Stimulated activated effector memory CD8-positive, alpha-beta T cell treated with anti-CD3 and anti-CD28 coated beads, Interleukin-12 subunit alpha, Interleukin-12 subunit beta, amount 100 ng/mL, for 72 hours (primary cell): ENCODE data around the gene HES7.
"Not testable (repeated sequence)": the region's sequence is repeated elsewhere in the genome, so short reads cannot be mapped to it uniquely, and the experiment has no call there.

Experiments
- ATAC-seq: fragments of 150-1000 bp; cut with Tn5 transposase; 2 replicates; pipeline ENCODE4 v1.10.0; 2021
- DNase-seq, 2 donors: peaks; one replicate each; pipeline ENCODE4 v3.0.0; 2021 to 2022; ENCODE audit warnings: low spot score in 2 of 2
- H3K27ac Mint-ChIP-seq: one replicate; pipeline ENCODE4 v1.8.0; 2022; ENCODE audit warnings: mild to moderate bottlenecking, mixed read lengths
- H3K36me3 Mint-ChIP-seq: one replicate; pipeline ENCODE4 v1.8.0; 2022; ENCODE audit warnings: mild to moderate bottlenecking, mixed read lengths
- H3K4me1 Mint-ChIP-seq: one replicate; pipeline ENCODE4 v1.8.0; 2022; ENCODE audit warnings: mixed read lengths
- H3K4me3 Mint-ChIP-seq: one replicate; pipeline ENCODE4 v1.8.0; 2022; ENCODE audit warnings: mild to moderate bottlenecking, mixed read lengths
- H3K9me3 Mint-ChIP-seq: one replicate; pipeline ENCODE4 v1.8.0; 2022; ENCODE audit warnings: mixed read lengths

HES7 gene

GRCh38 chr17:8123695-8124349 lies at the start of gene HES7:
HES7 (minus strand) TSS chr17:8124106; CDS start chr17:8124084, 22 bp downstream.
- Mint-ChIP-seq H3K4me3 (peak within 1 kb of the TSS; percentile 82), H3K4me1 (peaks cover 78% of the 10 kb centered on the region), H3K27ac (peak within 1 kb of the TSS; percentile 100), H3K36me3 (peaks cover 62% of the 10 kb centered on the region), H3K9me3 (no peaks in the 10 kb centered on the region)
- ATAC-seq (no peak), DNase-seq (no peak)

GRCh38 chr17:8173056-8173870 lies 49.4 kb upstream of the HES7 start:
- DNase-seq: peak in 1 of 2 donors; percentile 87
- Mint-ChIP-seq H3K4me1 (peaks cover 47% of the 10 kb centered on the region), H3K4me3 (peak overlapping the region; percentile 99), H3K9me3 (no peaks in the 10 kb centered on the region), H3K27ac (peak overlapping the region; percentile 100), H3K36me3 (peaks cover 44% of the 10 kb centered on the region)
- peak; percentile 88 for ATAC-seq

- H3K4me1 Mint-ChIP-seq: peaks cover 29% of the 10 kb centered on the region
- DNase-seq, H3K9me3 Mint-ChIP-seq, H3K27ac Mint-ChIP-seq, ATAC-seq, H3K4me3 Mint-ChIP-seq: not testable (repeated sequence)
- peaks cover 33% of the 10 kb centered on the region for H3K36me3 Mint-ChIP-seq
These were observed 46.3 kb upstream of the HES7 start for GRCh38 chr17:8170186-8170585.

GRCh38 chr17:8167526-8167925 lies 43.6 kb upstream of the HES7 start:
- peak overlapping the region; percentile 40 for H3K27ac Mint-ChIP-seq
- ATAC-seq (no peak), DNase-seq (no peak)
- H3K36me3 Mint-ChIP-seq: peaks cover 18% of the 10 kb centered on the region
- peaks cover 32% of the 10 kb centered on the region for H3K4me1 Mint-ChIP-seq
- no peak overlapping the region for H3K4me3 Mint-ChIP-seq
- H3K9me3 Mint-ChIP-seq: no peaks in the 10 kb centered on the region

- Mint-ChIP-seq H3K36me3 (peaks cover 18% of the 10 kb centered on the region), H3K4me3 (no peak overlapping the region), H3K27ac (peak overlapping the region; percentile 40), H3K9me3 (no peaks in the 10 kb centered on the region), H3K4me1 (peaks cover 29% of the 10 kb centered on the region)
- no peak for ATAC-seq
- DNase-seq: no peak
These were observed 42.8 kb upstream of the HES7 start for GRCh38 chr17:8166731-8167130.

- H3K4me1 Mint-ChIP-seq: peaks cover 44% of the 10 kb centered on the region
- H3K27ac Mint-ChIP-seq: peak overlapping the region; percentile 98
- DNase-seq (no peak), ATAC-seq (no peak)
- peaks cover 32% of the 10 kb centered on the region for H3K36me3 Mint-ChIP-seq
- H3K4me3 Mint-ChIP-seq: peak overlapping the region; percentile 81
- no peaks in the 10 kb centered on the region for H3K9me3 Mint-ChIP-seq
These were observed 40.9 kb upstream of the HES7 start for GRCh38 chr17:8164815-8165131.

- peak overlapping the region; percentile 98 for H3K27ac Mint-ChIP-seq
- peak overlapping the region; percentile 81 for H3K4me3 Mint-ChIP-seq
- peaks cover 50% of the 10 kb centered on the region for H3K4me1 Mint-ChIP-seq
- no peaks in the 10 kb centered on the region for H3K9me3 Mint-ChIP-seq
- ATAC-seq: peak; percentile 81
- peaks cover 38% of the 10 kb centered on the region for H3K36me3 Mint-ChIP-seq
- peak in 1 of 2 donors; percentile 86 for DNase-seq
These were observed 40.3 kb upstream of the HES7 start for GRCh38 chr17:8163978-8164814.

GRCh38 chr17:8162997-8163977 lies 39.4 kb upstream of the HES7 start:
- Mint-ChIP-seq H3K4me1 (peaks cover 59% of the 10 kb centered on the region), H3K9me3 (no peaks in the 10 kb centered on the region), H3K36me3 (peaks cover 47% of the 10 kb centered on the region), H3K4me3 (peak overlapping the region; percentile 81), H3K27ac (peak overlapping the region; percentile 98)
- ATAC-seq (peak; percentile 12), DNase-seq (peak in 1 of 2 donors; percentile 71)

GRCh38 chr17:8162233-8162996 lies 38.5 kb upstream of the HES7 start, which contains the start of gene VAMP2:
VAMP2 (minus strand) TSS chr17:8162948; CDS start chr17:8162879, 69 bp downstream.
- DNase-seq (peak; percentile 86 to 90), ATAC-seq (peak; percentile 73)
- Mint-ChIP-seq H3K36me3 (peaks cover 52% of the 10 kb centered on the region), H3K4me3 (peak within 1 kb of the TSS; percentile 81), H3K4me1 (peaks cover 61% of the 10 kb centered on the region), H3K27ac (peak within 1 kb of the TSS; percentile 98), H3K9me3 (no peaks in the 10 kb centered on the region)

- Mint-ChIP-seq H3K27ac (peak overlapping the region; percentile 98), H3K36me3 (peaks cover 52% of the 10 kb centered on the region), H3K9me3 (no peaks in the 10 kb centered on the region), H3K4me3 (peak overlapping the region; percentile 81), H3K4me1 (peaks cover 61% of the 10 kb centered on the region)
- ATAC-seq (no peak), DNase-seq (peak in 1 of 2 donors; percentile 48)
These were observed 37.7 kb upstream of the HES7 start for GRCh38 chr17:8161289-8162232.

GRCh38 chr17:8160741-8161221 lies 36.9 kb upstream of the HES7 start:
- Mint-ChIP-seq H3K36me3 (peaks cover 52% of the 10 kb centered on the region), H3K4me1 (peaks cover 61% of the 10 kb centered on the region), H3K27ac (peak overlapping the region; percentile 98), H3K4me3 (peak overlapping the region; percentile 81), H3K9me3 (no peaks in the 10 kb centered on the region)
- no peak for ATAC-seq
- peak in 1 of 2 donors; percentile 50 for DNase-seq

- Mint-ChIP-seq H3K9me3 (no peaks in the 10 kb centered on the region), H3K4me3 (peak overlapping the region; percentile 81), H3K36me3 (peaks cover 52% of the 10 kb centered on the region), H3K4me1 (peaks cover 61% of the 10 kb centered on the region), H3K27ac (peak overlapping the region; percentile 98)
- no peak for DNase-seq
- no peak for ATAC-seq
These were observed 36.3 kb upstream of the HES7 start for GRCh38 chr17:8160224-8160577.
